ENCODE results near the gene CYP2S1. TPM values are rescaled to one million over a fixed set of nuclear protein-coding genes. Genes with fewer than 3 reads are reported as not detected.
"Not testable (repeated sequence)": the region's sequence is repeated elsewhere in the genome, so short reads cannot be mapped to it uniquely, and the experiment has no call there.

Gene CYP2S1
- total RNA-seq, 3 donors from 2014 or later, result 0.80 to 2.0 (median 2.0) TPM

DNA sequence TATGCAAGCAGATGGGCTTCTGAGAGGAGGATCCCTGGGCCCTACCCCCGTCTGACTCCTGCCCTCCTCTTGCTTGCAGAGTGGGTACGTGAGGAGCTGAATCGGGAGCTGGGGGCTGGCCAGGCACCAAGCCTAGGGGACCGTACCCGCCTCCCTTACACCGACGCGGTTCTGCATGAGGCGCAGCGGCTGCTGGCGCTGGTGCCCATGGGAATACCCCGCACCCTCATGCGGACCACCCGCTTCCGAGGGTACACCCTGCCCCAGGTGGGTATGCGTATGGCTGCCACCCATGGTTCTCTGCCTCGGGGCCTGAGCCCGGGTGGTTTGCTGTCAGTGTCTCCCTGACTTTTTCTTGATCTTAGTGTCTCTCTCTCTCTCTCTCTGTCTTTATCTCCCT lies 10.4 kb downstream of the CYP2S1 start:
- H3K9me3 ChIP-seq, result no peaks in the 10 kb centered on the region
- intact Hi-C loops (cut with DNase I; ENCODE audit: low total_unique reads), result no loop called here
- TF ChIP-seq POLR2A (IDR thresholded peaks at IDR 0.05) (no peak), POLR2AphosphoS5 (IDR thresholded peaks at IDR 0.05) (no peak)
- TF ChIP-seq, protein P1, sequence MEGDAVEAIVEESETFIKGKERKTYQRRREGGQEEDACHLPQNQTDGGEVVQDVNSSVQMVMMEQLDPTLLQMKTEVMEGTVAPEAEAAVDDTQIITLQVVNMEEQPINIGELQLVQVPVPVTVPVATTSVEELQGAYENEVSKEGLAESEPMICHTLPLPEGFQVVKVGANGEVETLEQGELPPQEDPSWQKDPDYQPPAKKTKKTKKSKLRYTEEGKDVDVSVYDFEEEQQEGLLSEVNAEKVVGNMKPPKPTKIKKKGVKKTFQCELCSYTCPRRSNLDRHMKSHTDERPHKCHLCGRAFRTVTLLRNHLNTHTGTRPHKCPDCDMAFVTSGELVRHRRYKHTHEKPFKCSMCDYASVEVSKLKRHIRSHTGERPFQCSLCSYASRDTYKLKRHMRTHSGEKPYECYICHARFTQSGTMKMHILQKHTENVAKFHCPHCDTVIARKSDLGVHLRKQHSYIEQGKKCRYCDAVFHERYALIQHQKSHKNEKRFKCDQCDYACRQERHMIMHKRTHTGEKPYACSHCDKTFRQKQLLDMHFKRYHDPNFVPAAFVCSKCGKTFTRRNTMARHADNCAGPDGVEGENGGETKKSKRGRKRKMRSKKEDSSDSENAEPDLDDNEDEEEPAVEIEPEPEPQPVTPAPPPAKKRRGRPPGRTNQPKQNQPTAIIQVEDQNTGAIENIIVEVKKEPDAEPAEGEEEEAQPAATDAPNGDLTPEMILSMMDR (IDR thresholded peaks at IDR 0.05), result no peak
- H3K27me3 ChIP-seq, result no peaks in the 10 kb centered on the region
- H3K4me3 ChIP-seq, result no peak overlapping the region
- no peaks in the 10 kb centered on the region for H3K36me3 ChIP-seq
- DNase-seq (ENCODE audit: low spot score in 2 of 2), result no peak
- H3K4me1 ChIP-seq, result no peaks in the 10 kb centered on the region
- H3K27ac ChIP-seq, result no peak overlapping the region

DNA sequence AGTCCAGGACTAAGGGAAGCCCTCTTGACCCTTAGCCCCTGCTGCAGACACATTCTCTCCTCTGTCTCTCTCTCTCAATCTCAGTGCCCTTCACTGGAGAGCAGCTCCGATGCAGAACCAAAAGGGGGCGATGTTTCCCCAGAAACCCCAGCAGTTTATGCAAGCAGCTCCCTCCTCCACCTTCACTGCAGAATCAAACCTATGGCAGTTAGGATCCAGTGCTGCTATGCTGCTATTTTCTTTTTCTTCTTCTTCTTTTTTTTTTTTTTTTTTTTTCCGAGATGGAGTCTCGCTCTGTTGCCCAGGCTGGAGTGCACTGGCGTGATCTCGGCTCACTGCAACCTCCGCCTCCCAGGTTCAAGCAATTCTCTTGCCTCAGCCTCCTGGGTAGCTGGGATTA lies 11.3 kb downstream of the CYP2S1 start:
- H3K4me3 ChIP-seq; H3K36me3 ChIP-seq; intact Hi-C loops (cut with DNase I; ENCODE audit: low total_unique reads); H3K27me3 ChIP-seq; H3K9me3 ChIP-seq; H3K4me1 ChIP-seq; H3K27ac ChIP-seq: not testable (repeated sequence)
- peak; percentile 69 to 82 for DNase-seq (ENCODE audit: low spot score in 2 of 2)
- TF ChIP-seq, protein P1 (IDR thresholded peaks at IDR 0.05), result peak; percentile 80 to 93 (median 90)
- peak in 2 of 3 donors; percentile 42 for TF ChIP-seq POLR2AphosphoS5 (IDR thresholded peaks at IDR 0.05)

DNA sequence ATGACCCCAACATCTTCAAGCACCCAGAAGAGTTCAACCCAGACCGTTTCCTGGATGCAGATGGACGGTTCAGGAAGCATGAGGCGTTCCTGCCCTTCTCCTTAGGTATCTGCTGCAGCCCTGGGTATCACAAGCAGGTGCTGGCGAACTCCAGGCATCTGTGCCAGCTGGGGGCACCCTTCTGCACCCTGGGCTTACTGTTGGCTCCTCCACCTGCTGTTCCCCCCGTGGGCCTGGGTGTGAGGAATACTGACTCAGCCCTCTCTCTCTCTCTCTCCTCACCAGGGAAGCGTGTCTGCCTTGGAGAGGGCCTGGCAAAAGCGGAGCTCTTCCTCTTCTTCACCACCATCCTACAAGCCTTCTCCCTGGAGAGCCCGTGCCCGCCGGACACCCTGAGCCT lies 13.0 kb downstream of the CYP2S1 start:
- H3K4me1 ChIP-seq, result no peaks in the 10 kb centered on the region
- DNase-seq (ENCODE audit: low spot score in 2 of 2), result no peak
- no peaks in the 10 kb centered on the region for H3K27me3 ChIP-seq
- H3K36me3 ChIP-seq, result no peaks in the 10 kb centered on the region
- H3K9me3 ChIP-seq, result no peaks in the 10 kb centered on the region
- peak overlapping the region in 1 of 2 donors; percentile 79 for H3K27ac ChIP-seq
- intact Hi-C loops (cut with DNase I; ENCODE audit: low total_unique reads), result loop anchor here (5.0 kb wide), 1 partner anchor 61 kb away; no protein-coding TSS in a partner anchor
- TF ChIP-seq POLR2AphosphoS5 (IDR thresholded peaks at IDR 0.05) (no peak), POLR2A (IDR thresholded peaks at IDR 0.05) (no peak)
- TF ChIP-seq, protein P1 (IDR thresholded peaks at IDR 0.05), result no peak
- no peak overlapping the region for H3K4me3 ChIP-seq

DNA sequence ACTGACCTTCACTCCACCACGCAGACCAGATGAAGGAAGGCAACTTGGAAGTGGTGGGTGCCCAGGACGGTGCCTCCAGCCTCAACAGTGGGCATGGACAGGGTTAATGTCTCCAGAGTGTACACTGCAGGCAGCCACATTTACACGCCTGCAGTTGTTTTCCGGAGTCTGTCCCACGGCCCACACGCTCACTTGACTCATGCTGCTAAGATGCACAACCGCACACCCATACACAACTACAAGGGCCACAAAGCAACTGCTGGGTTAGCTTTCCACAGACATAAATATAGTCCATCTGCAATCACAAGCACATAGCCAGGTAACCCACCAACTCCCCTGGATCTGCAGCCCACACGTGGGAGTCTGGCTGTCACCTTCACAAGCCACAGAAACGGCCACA lies 13.4 kb downstream of the CYP2S1 start:
- intact Hi-C loops (cut with DNase I; ENCODE audit: low total_unique reads), result loop anchor here (5.0 kb wide), 1 partner anchor 61 kb away; no protein-coding TSS in a partner anchor
- peak overlapping the region in 1 of 2 donors; percentile 79 for H3K27ac ChIP-seq
- no peak for DNase-seq (ENCODE audit: low spot score in 2 of 2)
- peak overlapping the region in 1 of 3 donors; percentile 56 for H3K4me3 ChIP-seq
- no peaks in the 10 kb centered on the region for H3K4me1 ChIP-seq
- no peaks in the 10 kb centered on the region for H3K9me3 ChIP-seq
- H3K36me3 ChIP-seq, result no peaks in the 10 kb centered on the region
- H3K27me3 ChIP-seq, result no peaks in the 10 kb centered on the region
- TF ChIP-seq POLR2AphosphoS5 (IDR thresholded peaks at IDR 0.05) (no peak), POLR2A (IDR thresholded peaks at IDR 0.05) (no peak)
- TF ChIP-seq, protein P1 (IDR thresholded peaks at IDR 0.05), result no peak

DNA sequence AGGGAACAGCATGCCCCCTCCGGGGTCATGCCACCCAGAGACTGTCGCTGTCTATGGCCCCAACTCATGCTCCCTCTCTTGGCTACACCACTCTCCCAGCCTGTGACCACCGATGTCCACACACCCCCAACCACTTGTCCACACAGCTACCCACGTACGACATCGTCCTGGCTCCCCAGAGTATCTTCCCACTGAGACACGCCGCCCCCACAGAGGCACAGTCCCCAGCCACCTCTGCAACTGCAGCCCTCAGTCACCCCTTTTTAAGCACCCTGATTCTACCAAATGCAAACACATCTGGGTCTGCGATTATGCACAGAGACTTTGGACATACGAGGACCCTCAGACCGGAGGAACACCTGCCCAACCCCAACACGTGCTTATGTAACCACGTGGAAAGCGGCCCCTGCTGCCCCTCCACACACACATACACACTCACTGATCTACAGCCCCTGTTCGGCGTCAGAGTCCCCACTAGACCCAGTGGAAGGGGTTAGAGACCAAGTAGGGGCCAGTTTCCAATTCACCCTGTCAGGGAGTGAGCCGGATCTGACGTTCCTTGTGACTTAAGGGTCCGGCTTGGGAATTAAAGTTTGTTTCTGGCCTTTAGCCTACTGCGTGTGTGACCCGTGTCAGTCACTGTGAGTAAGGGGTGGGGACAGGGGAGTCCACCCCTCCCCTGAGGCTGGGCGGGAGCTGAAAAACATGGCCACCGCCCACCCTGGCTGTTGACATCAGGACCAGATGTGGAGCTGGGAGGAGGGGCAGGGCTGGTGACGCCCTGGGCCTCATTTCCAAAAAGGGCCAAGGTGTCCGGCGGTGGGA lies 14.1 kb downstream of the CYP2S1 start:
- no peaks in the 10 kb centered on the region for H3K9me3 ChIP-seq
- H3K4me3 ChIP-seq, result peak overlapping the region; percentile 12 to 56 (median 20)
- H3K27ac ChIP-seq, result peak overlapping the region; percentile 25 to 79
- H3K36me3 ChIP-seq, result no peaks in the 10 kb centered on the region
- no peak for DNase-seq (ENCODE audit: low spot score in 2 of 2)
- no peaks in the 10 kb centered on the region for H3K27me3 ChIP-seq
- H3K4me1 ChIP-seq, result no peaks in the 10 kb centered on the region
- intact Hi-C loops (cut with DNase I; ENCODE audit: low total_unique reads), result loop anchor here (5.0 kb wide), 1 partner anchor 60 kb away; no protein-coding TSS in a partner anchor
- TF ChIP-seq, protein P1 (IDR thresholded peaks at IDR 0.05), result no peak
- TF ChIP-seq POLR2A (IDR thresholded peaks at IDR 0.05) (no peak), POLR2AphosphoS5 (IDR thresholded peaks at IDR 0.05) (peak in 1 of 3 donors; percentile 47)

Data from breast epithelium (tissue), 4 donors.